GM18861 (cell line): ENCODE data around the gene EDN2.

Source experiments
- ATAC-seq: cut with Tn5 transposase; IDR thresholded peaks from one replicate; pipeline ENCODE4 v1.9.1; 2021; ENCODE audit not compliant: unreplicated experiment

The EDN2 gene

DNA sequence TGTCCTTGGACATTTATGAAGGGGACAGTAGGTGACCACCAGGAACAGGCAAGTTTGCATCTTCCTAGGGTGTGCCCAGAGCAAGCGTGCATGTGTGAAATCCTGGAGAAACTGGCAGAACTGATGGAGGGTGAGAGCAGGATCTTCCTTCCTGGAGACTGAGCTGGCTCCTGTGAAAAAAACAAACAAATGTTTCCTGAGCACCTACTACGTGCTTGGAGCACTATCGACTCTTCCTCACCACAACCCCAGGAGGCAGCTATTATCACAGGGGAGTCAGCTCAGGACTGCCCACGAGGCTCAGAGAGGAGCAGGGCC, 1.5 kb upstream of the EDN2 start:
- no peak for ATAC-seq

DNA sequence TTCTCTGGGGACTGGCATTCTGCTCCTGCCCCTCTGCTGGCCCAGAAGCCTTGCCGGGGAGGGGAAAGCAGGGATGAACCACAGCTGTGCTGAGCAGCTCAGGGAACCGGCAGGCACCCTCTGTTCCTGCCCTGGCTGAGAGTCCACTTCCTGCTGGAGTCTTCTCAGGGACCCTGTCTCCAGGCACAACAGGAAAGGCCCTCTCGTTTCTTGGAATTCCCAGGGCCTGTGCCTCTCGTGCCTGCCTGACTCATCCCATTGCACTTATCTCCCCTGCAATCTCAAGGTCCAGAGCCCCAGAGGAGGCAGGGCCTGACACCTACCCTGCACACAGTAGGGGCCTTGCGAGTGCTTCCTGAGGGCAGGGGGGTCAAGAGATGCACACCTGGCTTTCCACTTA, 1.1 kb upstream of the EDN2 start:
- ATAC-seq, result no peak

DNA sequence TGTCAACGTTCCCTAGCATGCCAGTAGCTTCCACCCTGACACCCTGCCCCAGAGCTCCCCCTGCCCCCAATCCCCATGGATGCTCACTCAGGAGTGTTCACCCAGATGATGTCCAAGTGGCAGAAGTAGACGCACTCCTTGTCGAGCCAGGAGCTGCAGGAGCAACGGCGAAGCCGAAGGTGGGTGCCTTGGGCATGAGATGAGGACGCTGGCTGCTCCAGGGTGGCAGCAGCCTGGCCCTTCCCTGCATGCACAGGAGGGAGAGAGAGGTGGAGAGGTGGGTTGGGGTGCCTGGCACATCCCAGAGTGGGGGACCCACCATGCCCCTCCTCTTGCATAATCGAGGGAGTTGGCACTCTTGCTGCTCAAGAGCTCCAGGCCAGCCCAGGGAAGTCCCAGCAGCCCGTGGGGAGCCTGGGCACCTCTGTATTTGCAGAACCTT, 502 bp downstream of the EDN2 start:
- no peak for ATAC-seq

DNA sequence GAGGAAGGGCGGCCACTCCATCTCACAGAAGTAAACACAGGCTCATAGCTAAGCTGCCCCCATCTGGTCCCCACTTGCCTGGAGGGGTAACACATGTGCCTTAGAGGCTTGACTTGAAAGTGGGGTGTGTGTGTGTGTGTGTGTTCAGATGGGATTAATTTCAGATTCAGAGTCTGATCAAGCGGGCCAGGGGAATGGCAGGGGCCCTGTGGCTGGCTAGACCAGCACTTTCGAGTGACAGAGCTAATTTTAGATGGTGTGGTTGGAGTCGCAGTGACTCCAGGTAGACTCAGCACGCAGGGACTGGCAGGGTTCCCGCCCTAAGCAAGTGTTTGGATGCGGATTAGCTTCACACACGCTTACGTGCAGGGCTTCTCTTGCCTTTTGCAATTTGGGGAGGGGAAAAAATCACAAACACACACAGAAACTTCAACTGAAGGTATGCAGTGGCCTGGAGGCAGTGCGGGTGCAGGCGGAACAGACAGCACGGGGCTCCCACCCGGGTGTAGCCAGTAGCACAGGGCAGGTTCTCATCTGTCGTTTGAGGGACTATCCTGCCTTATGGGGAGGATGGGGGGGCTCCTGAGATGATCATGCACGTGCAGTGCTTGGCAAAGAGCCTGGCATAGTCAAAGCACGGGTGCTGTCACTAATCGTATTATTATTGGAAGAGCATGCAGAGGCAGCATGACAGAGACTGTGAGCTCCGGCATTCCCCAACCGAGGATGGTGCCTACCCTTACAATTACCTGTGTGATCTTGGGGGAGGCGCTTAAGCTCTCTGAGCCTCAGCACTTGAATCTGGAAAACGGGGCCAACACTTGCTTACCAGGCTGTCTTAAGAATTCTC, 1.3 kb downstream of the EDN2 start:
- ATAC-seq, result no peak

DNA sequence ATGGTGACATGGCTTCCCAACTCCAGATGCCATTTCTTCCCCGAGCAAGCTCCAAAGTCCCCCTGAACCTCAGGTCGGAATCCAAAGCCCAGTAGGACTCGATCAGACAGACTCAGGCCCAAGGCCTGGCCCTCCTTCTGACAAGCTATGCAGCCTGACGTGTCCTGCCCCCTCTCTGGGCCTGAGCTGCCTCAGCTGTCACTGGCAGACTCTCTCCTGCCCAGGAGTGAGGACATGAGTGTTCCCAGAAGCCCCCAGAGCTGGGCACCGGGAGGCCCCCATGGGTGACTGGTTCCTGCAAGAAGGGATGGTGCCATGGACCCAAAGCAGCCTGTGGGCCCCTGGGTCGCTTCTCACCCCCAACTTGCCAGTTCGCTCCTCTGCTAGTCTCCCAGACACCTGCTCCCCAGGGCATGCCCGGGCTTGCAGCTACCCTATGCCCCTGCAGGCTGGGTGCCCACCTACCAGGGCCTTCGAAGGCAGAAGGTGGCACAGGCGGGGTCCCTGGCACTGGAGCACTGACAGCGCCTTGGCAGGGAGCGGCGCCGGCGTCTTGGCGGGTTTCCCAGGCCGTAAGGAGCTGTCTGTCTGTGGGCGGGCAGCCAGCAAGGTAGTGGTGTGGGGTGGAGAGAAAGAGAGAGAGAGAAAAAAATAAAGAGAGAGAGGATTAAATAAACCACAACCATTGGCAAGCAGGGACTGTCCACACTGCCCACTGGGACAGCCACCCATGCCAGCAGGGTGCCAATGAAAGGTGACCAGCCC, 2.3 kb downstream of the EDN2 start:
- no peak for ATAC-seq

DNA sequence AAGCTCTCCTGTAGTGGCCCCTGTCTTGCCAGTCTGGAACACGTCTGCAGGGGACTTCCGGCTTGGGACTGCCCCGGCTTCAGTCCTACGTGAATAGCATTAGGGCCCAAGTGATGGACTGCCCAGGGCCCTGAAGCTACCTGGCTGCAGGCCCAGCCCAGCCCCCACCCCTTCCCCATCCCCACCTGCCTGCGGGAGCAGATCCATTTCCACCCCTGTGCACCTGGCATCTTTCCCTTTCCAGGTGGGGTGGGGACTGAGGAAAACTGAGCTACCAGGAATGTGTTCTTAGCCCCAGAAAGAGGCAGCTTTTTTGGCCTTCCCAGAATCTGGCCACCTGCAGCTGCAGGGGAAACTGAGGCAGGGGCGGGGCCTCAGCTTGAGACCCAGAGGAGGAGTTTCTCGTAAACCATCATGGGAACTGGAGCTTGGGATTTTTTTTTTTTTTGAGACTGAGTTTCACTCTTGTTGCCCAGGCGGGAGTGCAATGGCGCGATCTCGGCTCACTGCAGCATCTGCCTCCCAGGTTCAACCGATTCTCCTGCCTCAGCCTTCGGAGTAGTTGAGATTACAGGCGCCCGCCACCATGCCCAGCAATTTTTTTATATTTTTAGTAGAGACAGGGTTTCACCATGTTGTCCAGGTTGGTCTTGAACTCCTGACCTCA, 3.2 kb downstream of the EDN2 start:
- no peak for ATAC-seq

DNA sequence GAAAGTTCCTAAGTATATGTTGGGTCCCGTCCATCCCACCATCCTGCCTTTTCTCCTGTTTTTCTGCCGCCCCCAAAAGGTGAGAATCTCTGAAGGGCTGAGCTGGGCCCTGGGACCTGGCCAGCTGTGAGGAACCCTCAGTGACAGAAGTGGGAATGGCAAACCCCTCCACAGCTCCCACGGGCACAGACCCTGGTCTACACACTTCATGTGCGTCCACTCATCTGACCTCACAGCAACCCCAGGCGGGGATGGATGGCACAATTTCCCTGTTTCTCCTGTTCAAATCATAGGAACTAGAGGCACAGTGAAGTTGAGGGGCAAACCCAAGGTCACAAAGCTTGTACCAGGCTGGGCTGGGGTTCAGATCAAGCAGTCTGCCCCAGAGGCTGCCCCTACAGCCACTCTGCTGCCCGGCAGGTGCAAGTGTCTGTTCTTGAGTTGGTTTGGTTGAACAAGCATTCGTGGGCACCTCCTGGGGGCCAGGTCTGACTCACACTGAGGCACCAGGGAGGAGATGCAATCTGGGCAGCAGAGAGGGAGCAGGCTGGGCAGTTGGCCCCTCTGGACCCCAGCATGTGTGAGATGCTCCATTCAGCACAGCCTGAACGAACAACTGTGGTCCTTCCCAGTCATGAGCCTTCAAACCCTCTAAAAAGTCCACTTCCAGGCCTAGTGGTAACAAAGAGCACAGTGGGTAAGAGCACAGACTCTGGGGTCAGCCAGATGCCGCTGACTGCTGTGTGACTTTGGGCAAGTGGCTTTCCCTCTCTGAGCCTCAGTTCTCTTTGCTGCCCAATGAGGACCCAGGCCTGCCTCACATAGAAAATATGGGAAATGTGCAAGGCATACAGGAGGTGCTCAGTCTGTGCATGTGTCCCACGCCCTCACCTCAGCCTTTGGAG, 4.0 kb downstream of the EDN2 start:
- no peak for ATAC-seq

DNA sequence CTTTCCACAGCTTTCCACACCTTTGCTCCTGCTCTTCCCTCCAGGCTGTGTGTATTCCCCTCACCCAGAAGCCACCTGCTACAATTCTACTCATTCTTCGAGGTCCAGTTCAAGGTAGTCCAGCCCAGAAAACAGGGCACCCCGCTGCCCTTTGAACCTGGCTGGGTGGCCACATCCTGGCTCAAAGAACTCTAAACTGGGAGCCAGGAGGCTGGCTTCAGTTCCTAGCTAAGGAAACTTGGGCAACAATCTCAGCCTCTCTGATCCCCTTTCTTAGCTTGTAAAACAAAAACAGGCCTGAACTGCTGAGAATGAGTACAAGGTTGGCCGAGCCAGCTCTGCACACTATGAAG, 4.7 kb downstream of the EDN2 start:
- no peak for ATAC-seq

DNA sequence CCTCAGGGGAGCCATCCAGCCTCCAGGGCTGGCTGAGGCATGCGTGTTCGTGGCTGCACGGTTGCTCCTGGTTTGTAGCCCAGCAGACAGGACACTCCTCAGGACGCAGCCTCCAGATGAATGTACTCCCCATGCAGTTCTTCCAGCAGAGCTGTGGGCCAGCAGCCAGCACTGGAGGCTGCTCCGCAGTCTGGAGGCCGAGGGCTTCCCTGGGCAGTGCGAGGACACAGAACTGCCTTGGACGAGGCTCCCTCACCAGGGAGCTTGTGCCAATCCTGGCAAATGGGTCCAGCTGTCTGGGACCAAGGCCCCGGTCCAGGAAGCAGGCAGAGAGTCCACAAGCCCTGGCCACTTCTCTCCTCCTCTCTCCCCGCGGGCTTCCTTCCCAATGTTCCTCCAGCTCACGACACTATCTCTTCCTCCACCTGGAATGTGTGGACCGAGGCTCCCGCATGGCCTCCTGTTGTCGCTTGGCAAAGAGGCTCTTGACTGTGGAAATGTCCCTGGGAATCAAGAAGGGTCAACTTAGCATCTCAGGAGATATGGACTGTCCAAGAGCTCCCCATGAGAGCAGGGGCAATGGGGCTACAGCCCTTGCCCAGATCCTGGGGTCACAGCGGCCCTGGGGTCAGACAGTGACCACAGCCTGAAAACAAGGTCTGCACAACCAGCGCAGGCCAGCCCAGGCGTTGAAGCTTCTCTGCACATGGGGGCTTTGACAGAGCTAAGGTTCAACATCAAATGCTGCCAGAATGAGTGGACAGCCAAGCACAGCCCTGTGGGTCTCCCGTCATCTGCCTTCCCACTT, 5.3 kb downstream of the EDN2 start:
- no peak for ATAC-seq

DNA sequence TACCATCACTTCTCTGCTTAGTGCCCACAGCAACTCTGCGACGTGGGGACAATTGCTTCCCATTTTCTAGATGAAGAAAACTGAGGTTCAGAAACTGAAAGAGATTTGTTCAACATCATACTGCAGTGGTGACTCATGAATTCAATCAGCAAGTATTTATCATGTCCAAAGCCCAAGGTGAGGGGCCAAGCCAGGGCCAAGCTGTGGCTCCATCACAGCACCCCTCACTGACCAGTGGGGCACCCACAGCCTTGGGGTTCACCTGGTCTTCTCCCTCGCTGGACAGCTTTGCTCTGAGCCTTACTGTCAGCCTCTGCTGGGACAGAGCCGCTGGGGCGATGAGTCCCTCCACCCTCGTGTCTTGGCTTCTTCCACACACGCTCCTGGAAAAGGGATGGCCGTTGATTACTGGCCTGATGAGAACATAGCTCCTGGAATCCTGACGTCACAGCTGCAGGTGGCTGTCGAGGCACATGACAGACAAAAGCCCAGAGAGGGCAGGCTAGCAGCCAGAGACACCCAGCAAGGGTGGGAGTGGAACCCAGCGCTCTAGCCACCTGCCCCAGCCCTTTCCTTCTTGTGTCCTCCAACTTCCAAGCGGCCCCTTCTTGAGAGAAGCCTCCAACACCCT, 6.2 kb downstream of the EDN2 start:
- no peak for ATAC-seq

DNA sequence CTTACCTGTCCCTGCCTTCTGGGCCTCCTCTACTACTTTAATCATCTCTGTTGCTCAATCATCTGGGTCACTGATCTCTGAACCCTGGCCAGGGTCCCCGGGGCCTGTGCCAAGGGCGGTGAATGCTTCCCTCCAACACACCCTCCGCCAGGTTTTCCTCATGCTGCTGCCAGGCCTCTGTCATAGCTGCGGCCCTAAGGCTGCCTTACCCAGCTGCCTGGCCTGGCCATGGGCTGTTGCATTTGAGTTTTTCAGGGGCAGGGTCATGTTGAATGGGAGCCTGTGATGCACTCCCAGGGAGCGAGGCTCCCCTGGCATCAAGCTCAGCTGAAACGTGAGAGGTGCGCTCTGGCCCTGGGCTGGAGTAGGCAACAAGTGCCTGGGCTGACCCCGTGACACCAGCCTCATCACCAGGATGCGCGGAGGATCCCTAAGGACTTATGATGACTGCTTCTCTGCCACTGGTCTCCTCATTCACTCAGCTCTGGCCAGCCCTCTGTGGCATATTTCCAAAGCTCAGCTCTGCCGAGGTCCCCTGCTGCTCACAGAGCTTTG, 7.6 kb downstream of the EDN2 start:
- ATAC-seq, result no peak

DNA sequence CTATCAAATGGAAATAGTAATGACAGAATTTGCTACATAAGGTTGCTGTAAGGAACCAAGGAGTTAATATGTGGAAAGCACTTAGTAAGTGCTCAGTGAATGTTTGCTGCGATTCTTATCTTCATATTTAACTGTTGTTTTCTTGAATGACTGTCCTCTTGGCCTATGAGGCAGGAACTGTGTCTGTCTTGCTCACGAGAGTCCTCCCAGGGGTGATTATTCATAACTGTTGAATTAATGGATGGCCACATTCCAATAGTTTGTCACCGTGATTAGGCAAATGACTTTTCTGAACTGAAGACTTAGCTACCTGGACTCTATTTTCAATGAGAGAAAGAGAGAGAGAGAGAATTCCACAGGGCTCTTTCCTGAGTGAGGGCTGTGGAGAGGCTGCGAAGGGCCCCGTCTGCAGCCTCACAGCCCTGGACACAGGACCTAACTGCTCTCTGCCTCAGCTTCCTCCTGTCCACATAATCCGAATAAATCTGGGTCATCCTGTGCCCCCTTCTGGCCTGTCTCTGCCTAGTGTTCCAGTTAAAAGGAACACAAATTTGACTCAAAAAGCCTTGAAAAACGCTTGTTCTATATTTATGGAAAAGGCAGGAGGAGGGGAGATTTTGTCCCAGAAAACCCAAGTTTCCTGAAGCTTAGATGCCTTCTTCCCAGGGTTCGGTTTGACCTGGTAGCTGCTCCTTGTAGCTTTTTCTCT, 8.5 kb downstream of the EDN2 start:
- ATAC-seq, result no peak

DNA sequence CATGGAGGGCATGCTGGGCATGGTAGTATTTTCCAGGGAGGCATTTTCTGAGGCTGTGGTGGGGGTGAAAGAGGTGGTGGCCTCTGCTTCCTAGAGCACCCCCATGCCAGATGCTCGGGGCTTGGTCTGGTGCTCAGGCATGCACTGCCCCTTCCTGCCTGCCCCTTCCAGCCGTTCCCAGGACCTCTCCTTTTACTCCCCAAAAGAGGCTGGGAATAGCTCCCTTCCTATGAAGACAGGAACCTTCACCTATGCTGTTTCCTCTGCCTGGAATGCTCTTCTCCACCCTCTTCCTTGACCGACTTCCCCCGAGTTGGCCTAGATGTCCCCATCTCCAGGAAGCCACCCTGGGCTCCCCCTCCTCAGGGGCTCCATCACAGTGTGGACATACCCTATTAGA, 9.1 kb downstream of the EDN2 start:
- no peak for ATAC-seq

DNA sequence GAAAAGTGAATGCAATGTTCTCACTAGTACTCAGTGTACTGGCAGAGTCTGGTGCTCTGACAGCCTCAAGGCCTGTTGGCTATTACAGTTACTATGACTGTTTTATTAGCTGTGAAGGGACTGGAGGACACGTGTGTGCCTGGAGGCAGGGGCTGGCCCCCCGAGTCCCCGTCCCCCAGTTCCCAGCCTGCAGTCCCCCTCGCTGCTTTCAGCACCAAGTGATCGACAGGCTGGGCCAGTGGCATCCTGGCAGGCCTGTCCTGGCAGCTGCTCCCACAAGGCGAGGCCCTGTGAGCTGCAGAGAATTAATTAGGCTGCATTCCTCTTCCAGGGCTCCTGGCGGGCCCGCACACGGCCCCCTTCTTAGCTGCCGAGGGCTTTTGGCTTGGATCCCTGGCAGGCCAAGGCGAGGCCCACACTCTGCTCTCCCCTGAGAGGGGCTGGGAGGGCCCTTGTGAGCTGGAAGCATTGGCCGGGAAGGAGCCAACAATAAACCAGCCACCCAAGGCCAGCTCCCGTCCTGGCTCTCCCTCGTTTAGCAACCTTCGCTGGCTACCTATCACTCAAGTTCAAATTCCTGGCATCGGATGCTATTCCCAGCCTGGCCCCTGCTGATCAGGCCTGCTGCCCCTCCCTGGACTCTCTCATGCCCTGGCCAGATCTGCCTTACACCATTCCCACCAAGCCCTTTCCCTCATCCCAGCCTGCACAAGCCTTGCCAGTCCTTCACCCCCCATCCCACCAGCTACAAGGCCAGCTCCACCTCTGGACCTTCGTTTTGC, 9.8 kb downstream of the EDN2 start:
- ATAC-seq, result no peak

DNA sequence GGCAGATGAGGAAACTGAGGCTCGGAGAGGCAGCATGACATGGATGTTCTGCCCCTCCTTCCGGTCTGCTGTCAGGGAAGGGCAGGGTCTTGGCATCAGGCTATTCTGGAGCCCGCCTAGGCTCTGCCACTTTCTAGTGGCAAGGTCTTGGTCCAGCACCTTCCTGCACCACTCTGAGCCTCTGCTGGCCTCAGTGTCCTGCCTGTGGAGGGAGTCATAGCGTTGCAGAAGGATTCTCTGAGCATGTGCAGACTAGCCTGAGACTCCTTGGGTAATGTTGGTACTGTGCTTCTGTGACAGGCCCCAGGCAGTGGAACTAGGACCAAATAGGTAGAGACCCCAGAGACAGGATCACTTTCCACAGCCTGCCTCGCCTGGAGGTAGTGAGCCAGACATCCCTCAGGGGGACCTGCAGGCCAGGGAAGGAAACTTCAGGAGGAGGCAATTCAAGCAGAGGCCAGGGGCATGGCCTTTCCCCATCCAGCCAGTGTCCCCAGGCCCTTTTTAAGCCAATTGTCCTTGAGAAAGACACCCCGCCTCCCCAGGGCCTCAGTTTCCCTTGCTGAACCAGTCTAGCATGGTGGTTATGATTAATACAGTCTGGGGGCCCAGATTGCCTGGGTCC, 10.6 kb downstream of the EDN2 start:
- ATAC-seq, result no peak

DNA sequence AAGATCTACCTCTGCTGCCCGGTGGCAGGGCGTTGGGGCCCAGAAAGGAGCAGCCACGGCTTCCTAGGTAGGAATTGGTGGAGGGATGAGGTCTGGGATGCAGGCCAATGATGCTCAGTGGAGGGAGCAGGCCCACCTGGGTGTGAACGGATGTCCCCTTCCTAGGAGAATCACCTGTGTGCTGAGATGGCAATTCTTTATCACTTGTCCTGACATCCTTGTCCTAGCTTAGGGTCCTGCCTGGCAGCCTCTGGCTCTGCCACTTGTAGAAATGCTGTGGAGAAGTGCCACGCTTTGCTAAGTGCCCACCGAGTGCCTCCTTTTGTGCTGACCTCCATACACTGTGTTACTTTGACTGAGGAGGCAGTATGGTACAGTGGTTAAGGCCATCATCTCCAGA, 12.8 kb downstream of the EDN2 start:
- ATAC-seq, result no peak

DNA sequence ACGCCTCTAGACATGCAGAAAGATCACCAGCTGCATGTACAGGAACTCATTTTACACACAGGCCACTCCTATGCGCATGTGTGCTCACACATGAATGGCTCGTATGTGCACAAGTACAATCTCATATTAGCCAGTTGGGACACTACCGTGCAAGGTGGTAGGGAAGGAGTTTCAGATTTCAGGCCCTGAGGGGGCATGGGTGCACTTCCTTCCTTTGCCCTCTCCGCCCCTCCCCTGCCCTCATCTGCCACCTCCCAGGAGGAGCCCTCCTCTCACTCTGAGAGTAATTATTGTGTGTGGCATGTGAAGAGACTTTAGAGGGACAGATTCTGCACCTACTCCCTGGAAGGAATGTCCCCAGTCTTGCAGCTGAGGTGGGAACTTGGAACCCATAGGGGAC, 14.8 kb downstream of the EDN2 start:
- ATAC-seq, result no peak
